GM21390 (cell line): ENCODE measurements around the gene SAA4.
A peak's percentile ranks its signal among the peaks of the same experiment; 100 is the strongest.
"Not testable (repeated sequence)": the region's sequence is repeated elsewhere in the genome, so short reads cannot be mapped to it uniquely, and the experiment has no call there.

Experiments used
- ATAC-seq: cut with Tn5 transposase; IDR thresholded peaks from one replicate; pipeline ENCODE4 v1.9.1; 2021; ENCODE audit not compliant: unreplicated experiment

Gene SAA4

DNA sequence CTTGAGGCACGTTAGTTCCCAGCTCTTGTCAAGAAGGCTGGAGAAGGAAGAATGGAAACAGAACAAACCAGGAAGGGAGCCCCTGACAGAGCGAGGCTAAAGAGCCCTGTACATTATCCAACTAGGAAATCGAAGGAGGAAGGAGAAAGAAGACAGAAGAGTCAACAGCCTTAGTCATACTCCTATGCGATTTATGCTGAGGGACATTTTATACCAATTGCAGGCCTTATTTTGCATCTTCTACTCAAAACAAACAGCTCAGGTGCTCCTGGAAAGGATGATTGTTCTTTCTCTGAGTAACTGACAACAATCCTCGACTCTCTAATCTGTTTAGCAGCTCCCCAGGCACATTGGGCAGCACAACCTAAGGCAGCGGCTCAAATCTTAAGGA lies 10.6 kb upstream of the SAA4 start:
- peak; percentile 7 for ATAC-seq

DNA sequence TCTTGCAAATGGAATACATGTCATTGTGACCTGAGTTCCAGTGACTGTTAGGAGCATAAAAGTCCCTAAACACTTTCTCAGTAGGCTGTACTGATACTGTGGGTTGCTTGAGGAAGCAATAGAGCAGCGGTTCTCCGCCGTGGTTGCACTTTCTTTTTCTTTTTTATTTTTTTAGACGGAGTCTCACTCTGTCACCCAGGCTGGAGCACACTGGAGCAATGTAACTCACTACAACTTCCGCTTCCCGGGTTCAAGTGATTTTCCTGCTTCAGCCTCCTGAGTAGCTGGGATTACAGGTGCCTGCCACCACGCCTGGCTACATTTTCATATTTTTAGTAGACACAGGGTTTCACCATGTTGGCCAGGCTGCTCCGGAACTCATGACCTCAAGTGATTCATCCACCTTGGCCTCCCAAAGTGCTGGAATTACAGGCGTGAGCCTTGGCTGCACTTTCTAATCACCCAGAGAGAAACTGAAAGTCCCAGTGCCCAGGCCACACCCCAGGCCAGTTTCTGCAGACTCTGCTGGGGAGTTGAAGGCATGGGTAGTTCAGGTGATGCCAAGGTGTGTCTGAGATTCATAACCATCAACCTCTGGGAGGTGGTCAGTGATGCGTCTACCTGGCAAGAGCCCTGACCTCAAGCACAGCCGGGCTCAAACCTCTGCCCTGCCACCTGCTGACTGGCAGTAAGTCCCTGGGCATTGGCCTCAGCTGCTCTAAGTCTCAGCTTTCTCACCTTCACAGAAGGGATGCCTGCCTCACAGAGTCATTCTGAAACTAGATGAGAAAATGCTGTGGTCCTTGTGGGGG lies 10.0 kb upstream of the SAA4 start:
- ATAC-seq, result peak; percentile 82

DNA sequence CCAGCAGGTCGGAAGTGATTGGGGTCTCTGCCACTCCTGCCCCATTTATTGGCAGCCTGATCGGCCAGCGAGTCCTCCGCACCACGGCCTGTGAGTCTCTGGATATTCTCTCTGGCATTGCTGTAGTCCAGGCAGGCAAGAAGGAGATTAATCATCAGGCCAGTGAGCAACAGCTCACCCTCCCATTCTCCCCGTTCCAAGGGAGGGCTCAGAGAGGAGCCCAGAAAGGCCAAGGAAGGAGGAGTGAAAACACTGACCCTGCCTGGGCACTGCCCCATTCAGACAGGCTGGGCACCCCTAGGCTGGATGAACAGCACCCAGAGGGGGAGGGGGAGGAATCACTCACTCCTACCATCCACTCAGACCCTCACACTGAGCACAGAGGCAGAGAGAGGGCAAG lies 8.8 kb upstream of the SAA4 start:
- no peak for ATAC-seq

DNA sequence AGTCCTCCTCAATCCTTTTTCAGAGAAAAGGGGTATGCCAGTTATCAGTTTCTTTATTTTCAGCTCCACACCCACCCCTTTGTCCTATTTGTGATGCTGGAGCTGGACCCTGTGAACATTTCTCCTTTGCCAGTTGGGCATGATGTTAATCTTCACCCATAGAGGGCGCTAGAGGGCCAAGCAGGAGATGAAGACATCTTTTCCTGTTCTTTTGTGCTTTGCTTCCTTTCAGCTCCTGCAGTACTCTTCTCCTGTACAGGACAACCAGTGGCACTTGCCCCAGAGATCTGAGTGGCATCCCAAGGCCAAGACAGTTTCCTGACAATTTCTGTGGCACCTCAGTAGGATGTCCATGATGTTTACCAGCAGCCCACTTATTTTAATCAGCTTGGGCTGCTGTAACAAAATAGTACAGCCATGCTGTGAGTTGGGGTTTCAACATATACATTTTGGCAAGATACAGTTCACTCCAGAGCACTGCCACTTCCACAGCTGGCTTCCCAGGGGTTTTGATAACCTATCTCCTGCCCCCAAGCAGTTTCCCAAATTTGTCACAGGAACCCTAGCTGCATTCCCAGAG lies 7.3 kb upstream of the SAA4 start:
- ATAC-seq, result no peak

DNA sequence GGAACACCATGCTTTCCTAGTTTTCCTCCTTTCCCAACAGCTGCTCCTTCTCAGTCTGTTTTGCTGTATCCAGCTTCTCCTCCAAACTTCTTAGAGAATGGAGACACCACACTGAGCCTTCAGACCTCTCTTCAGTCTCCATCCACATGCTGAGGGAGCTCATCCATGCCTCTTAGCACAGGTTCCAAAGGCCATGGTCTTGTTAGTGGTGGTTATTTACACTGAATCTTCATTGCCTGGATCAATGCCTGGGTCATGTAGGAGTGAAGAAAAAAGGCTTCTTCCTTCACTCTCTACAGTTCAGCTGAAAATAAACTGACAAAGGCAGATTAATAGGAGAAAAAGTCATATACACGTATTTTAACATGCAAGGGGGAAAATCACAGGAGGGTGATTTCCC lies 3.1 kb upstream of the SAA4 start:
- ATAC-seq, result no peak

DNA sequence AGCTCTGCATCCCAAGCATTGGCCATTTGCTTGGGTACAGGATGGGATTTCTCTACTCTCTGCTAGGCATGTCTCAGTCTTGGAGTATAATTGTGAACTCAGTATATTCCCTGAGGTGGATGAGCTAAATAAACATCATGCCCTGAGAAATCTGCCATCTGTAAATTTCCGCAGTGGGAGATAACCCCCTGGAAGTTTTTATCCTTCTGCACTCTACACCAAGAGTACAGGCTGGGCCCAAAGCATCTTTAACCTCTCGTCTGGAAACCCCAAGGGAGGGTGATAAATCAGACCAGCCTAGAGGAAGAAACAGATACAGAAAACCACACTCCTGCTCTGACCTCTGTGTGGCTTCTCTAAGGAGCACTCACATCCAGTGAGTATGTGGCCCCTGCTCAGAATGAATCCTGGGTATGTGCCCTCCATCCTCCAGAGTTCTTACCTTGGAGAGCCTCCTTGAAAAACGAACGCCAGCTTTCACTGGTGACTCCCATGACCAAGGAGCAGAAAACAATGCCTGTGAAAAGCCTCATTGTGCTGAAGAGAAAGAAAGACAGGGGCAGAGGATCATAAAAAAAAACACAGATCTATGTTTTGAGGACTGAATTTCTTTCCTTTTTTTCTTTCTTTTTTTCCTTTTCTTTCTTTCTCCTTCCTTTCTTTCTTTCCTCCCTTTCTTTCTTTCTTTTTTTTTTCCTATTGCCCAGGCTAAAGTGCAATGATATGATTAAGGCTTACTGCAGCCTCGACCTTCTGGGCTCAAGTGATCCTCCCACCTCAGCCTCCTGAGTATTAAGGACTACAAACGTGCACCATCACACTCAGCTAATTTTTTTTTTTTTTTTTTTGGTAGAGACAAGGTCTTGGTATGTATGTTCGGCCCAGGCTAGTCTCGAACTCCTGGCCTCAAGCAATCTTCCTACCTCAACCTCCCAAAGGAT lies 938 bp downstream of the SAA4 start:
- no peak for ATAC-seq

DNA sequence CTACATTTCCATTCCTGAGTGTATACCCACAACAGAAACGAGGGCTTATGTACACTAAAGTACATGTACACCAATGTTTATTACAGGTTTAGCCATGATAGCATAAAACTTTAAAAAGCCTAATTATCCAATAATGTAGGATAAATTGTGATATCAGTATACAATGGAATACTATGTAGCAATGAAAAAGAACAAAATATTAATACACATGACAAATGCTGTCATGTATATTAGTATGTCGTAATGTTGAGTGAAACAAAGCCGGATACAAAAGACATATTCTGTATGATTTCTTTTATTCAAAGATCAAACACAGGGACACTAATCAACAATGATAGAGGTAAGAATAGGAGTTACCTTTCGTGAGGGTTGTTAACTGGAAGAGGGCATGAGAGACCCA lies 2.7 kb downstream of the SAA4 start:
- ATAC-seq, result no peak

DNA sequence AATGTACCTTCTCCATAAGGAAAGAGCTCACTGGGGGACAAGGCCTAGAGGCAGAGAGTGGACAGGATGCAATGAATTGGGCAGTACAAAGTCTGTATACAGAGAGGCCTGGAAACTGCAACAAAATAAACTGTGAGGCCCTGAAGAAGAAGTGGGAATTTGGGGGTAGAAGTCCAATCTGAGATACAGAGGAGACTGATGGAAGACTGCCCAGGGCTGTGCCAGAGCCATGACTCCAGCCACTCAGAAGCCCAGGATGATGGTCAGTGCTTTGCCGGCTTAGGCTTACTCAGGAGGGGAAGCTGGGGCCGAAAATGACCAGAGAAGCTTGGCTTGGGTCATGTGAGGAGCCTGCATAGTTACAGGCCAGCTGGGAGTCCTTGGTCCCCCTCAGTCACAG lies 5.7 kb downstream of the SAA4 start:
- no peak for ATAC-seq

DNA sequence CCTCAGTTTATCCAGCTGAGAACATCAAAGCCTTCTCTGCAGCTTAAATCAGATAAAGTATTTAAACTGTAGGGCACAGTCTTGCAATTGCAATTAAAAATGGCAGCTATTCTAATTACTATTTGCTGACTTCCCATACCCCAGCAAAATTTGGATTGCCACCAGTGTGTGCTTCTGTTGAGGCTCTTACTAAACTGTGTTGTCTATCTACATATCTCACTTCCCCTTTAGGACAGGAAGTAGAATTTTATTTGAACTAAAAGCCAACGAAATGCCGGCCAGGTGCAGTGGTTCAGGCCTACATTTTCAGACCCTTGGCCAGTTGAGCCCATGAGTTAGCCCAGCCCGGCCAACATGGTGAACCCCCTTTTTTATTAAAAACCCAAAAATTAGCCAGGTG lies 7.1 kb downstream of the SAA4 start:
- ATAC-seq, result peak; percentile 95

DNA sequence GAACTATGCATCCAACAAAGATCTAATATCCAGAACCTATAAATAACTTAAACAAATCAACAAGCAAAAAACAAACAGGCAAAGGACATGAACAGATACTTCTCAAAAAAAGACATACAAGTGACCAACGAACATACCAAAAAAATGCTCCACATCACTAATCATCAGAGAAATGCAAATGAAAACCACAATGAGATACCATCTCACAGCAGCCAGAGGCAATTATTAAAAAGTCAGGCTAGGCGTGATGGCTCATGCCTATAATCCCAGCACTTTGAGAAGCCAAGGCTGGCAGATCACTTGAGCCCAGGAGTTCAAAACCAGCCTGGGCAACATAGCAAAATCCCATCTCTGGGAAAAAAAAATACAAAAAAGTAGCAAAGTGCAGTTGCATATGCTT lies 10.7 kb downstream of the SAA4 start:
- ATAC-seq, result no peak

DNA sequence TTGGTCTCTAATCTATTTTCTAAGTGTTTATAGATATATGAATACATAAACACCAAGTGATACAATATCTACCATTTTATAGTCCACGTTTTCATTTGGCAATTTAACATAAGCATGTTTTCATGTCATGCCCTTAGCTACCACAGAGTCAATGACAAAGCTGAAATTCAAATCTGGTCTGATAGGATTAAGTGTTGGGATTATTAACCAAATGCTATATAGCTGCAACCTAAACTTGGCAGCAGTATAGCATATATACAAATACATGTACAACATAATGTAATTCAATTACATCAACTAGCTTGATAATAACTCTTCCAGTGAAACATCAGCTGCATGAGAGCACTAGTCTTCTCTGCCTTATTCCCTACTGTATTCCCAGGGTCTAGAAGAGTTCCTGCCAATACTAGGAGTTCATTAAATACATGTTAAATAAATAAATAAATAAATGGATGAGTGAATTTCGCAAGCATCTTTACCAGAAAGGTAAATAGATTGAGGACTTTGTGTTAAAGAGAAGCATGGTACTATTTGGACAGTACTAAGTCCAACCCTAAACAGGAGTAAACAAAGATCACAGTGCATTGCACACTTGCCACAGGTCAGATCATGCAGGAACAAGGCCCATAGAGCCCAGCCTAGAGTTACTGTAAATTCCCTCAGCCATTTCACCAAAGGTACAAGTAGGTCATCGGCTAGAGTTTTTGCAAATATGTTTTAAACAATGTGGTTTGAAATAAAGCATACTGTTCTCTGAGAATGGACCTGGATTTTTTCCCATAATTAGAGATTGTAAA lies 12.8 kb downstream of the SAA4 start:
- ATAC-seq, result no peak

DNA sequence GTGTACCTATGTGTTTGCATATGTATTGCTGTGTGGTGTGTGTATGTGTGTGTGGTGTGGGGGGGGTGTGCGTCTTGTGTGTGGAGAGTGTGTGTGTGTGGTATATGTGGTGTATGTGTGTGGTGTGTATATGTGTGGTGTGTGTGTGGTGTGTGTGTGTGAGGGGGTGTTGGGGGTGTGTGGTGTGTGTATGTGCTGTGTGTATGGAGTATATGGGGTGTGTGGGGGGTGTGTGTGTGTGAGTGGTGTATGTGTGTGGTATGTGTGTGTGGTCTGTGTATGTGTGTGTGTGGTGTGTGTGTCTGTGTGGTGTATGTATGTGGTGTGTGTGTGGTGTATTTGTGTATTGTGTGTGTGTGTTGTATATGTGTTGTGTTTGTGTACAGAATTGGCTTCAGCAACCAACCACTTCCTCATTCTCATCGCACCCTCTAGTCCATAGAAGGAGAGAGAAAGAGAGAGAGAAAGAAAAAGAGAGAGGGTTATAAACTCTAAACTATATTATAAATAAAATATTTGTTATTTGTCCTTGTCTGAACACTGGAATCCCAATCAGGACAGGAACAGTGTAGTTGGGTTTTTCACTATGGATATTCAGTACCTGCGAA lies 13.7 kb downstream of the SAA4 start:
- no peak for ATAC-seq

DNA sequence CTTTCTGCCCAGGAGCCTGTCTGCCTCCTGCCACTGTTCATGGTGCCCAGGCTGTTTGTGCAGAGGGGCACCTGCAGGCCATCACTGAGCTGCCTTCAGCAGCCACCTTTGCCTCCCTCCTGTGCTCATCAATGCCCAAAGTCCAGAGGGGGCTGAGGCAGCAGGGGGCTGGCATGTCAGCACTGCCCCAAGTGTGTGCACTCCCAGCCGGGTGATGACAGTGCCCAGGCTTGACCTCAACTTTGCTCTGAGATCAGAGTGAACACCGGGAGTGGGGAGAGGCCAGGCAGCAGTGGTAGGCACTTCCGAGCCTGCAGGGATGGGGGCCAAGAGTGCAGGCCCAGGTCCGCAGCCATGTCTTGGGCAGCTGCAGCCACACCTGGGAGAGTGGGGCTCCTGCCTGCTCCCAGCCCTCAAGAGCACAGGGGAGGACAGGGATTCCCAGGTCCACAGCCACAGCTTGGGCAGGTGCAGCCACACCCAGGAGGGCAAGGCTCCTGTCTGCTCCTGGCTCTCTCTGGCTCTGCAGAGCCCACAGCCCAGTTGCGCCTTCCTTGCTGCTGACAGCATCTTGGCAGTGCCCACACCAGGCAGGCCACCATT lies 15.2 kb downstream of the SAA4 start:
- ATAC-seq, result no peak

DNA sequence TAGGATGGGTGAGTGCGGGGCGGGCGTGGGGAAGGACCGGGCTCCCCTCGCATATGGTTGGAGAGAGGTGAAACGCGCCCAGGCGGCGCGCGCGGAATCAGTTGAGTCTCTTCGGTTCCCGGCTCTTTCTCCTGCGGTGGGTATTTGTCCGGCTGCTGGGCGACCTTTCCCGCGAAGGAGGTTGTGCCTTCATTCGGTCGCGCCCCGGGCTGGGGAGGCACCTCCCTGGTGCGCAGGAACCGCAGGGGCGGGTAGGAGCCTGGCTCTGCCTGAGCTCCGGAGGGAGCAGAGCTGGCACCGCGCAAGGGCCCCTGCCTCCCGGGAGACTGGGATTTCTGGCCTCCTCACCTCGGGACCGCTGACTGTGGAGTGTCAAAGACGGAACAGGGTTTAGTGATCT lies 27.5 kb downstream of the SAA4 start:
- no peak for ATAC-seq

DNA sequence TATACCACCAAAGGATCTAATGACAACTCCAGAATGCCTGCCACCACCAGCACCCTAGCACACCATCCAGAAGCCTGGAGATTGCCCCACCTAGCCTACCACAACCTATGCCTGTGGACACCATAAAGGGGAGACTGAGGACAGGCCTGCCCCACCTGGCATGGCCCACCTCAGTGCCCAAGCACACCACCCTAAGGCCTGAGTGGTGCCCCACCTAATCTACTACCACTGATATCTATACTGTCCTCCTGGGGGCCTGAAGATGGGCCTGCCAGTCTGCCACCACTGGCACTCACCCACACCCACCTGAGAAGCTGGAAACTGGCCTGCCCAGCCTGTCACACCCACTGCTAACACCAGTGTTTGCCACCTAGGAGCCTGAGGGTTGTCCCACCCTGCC lies 31.8 kb downstream of the SAA4 start:
- no peak for ATAC-seq

DNA sequence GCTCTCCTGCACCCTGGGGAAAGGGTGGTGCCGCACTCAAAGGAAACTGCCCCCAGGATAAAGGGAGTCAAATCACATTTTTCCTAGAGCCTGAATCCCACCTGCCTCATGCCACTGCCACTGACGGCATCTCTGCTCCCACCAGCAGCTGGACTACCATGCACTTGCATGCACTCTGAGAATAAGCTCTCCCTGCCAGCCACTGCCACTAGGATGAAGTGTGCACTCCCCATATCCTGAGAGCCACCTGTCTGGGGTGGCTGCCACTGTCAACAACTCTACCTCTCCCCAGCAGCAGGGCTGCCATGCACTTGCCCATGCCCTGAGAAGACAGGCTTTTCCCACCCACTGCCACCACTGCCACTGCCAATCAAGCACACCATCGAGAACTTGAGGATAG lies 32.4 kb downstream of the SAA4 start:
- ATAC-seq, result no peak

DNA sequence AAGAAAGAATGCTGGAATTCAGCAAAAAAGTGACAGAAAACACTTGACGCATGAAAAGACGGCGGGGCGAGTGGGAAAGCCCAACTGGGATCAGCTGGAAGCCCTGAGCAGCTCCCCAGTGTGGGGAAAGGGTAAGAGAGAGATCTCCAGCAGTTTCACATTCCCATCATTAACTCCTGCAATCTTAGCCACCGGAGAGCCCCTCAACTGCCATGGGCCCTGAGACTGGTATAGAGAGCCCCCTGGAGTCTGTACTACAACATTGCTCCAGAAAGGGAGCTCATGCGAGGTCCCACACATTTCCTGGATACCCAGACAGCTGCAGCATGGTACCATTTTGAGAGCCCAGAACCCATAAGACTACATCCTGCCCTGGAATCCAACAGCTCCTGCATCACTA lies 32.9 kb downstream of the SAA4 start:
- ATAC-seq, result no peak

DNA sequence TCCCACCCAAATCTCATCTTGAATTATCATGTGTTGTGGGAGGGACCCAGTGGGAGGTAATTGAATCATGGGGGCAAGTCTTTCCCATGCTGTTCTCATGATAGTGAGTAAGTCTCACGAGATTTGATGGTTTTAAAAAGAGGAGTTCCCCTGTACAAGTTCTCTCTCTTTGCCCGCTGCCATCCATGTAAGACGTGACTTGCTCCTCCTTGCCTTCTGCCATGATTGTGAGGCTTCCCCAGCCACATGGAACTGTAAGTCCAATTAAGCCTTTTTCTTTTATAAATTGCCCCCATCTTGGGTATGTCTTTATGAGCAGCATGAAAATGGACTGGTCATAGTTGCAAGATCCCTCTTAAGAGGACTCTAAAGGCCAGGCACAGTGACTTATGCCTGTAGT lies 38.9 kb downstream of the SAA4 start:
- not testable (repeated sequence) for ATAC-seq

DNA sequence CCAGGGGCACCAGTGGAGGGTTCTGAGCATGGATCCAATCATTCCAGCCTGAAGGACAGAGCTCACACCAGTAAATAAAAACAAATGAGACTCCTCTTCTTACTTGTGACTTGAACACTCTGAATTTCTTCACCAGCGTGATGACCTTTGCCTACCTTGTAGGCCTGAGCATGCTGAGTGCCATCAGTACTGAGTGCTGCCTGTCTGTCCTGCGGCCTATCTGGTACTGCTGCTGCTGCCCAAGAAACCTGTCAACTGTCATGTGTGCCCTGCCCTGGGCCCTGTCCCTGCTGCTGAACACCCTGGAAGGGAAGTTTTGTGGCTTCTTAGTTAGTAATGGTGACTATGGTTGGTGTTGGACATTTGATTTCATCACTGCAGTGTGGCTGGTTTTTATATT lies 40.1 kb downstream of the SAA4 start:
- no peak for ATAC-seq

DNA sequence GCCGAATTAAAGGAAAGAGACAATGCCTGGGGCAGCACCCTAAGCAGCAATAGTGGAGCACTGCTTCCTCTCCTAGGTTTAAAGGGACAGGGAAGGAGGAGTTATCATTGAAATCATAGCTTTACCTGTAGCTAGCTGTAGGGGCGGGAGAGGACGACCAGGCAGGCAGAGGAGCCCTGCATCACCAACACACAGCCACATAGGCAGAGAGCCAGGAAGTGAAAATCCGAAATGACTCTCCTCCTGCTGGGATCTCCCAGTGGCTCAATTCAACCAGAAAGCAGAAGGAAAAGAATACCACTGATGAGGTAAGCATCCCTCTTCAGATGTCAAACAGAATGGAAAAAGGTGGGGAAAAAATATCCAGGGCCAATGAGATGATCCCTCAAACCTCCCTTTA lies 43.6 kb downstream of the SAA4 start:
- no peak for ATAC-seq
